ENCODE data around the gene RPL10.
A peak's percentile ranks its signal among the peaks of the same experiment; 100 is the strongest.
"Not testable (repeated sequence)": the region's sequence is repeated elsewhere in the genome, so short reads cannot be mapped to it uniquely, and the experiment has no call there.

Gene RPL10

DNA sequence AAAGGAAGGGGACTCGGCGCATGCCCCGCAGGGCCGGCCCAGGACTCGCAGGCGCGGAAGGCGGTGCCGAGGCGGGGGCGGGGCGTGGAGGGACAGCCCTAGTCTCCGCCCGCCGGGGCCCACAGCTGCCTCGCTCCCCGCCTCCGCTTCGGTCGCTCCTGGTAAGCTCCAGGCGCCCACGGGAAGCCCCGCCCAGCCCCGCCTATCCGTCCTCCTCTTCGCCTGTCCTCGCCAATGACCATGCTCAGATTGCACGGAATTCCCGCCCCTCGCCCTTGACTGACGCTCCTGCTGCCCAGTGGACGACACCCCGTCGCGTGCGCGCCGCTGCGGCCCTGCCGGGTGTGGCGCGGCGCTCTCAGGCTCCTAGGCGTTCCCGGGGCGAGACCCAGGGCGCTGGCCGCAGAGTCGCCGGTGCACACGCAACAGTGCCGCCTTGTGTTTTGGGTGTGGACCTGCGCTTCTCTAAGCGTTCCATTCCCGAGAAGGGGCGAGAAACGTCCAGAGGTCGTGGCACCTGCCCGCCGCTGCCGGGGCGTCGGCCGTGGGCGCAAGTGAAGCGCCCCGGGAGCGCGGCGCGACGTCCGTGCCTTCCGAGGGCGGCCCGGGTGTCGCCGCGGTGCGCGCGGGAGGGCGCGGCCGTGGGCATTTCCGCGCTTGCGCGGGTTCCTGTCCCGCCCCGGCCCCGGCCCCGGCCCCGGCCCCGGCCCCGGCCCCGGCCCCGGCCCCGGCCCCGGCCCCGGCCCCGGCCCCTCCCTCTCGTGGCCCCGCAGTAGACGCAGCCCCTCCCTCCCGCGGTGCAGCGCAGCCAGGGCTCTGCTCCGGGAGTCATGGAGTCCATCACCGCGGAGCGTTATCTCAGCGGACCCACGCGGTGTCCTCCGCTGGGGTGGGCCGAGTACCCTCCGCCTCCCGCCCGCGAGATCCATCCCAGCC is 8.1 kb upstream of the RPL10 start:
- DNase-seq; in situ Hi-C loops (cut with MboI; ENCODE audit: low pct_unique_long_range_greater_than_20kb, low sequenced_read_pairs): not testable (repeated sequence)

DNA sequence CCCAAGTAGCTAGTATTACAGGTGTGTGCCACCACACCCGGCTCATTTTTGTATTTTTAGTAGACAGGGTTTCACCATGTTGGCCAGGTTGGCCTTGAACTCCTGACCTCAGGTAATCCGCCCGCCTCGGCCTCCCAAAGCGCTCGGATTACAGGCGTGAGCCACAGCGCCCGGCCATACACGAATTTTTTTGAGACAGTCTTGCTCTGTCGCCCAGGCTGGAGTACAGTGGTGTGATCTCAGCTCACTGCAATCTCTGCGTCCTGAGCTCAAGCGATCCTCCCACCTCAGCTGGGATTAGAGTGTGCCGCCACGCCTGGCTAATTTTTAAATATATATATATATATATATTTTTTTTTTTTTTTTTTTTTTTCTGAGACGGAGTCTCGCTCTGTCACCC is 1.8 kb upstream of the RPL10 start:
- DNase-seq; in situ Hi-C loops (cut with MboI; ENCODE audit: low pct_unique_long_range_greater_than_20kb, low sequenced_read_pairs): not testable (repeated sequence)

DNA sequence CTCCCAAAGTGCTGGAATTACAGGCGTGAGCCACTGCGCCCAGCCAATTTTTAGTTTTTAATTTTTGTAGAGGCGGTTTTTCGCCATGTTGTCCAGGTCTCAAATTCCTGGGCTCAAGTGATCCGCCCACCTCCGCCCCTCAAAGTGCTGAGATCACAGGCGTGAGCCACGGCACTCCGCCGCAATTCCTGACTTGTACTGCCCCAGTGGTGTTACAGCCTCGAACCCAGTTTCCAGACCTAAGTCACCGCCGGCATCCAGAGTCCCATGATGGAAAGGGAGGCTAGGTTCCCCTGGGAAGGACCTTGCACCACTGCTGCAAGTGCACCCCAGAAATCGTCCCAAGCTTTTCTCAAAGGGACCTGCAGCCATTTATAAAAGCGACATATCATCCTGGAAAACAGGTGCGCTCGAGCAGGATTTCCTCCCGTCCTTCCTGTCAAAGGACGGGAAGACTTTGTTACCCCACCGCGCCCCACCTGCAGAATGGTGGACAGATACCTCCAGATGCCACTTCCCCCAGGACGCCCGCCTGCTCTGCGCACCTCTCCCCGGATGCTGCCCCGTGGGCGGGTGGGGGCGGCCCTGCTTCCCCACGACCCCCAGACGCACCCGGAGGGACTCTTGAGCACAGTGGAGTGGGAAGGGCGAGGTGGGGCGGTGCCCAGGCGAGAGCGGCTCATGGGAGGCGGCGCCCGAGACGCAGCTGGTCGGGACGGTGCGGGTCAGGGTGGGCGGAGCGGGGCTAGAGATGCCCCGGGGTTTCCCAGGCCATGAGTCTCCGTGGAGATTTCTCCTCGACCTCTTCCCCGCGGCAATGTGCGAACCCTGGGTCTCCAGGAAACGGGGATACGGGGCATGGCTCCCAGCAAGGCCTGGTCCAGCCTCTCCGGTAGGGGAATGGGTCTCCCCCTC is 947 bp upstream of the RPL10 start:
- DNase-seq: peak; percentile 81
- in situ Hi-C loops (cut with MboI; ENCODE audit: low pct_unique_long_range_greater_than_20kb, low sequenced_read_pairs): no loop called here

DNA sequence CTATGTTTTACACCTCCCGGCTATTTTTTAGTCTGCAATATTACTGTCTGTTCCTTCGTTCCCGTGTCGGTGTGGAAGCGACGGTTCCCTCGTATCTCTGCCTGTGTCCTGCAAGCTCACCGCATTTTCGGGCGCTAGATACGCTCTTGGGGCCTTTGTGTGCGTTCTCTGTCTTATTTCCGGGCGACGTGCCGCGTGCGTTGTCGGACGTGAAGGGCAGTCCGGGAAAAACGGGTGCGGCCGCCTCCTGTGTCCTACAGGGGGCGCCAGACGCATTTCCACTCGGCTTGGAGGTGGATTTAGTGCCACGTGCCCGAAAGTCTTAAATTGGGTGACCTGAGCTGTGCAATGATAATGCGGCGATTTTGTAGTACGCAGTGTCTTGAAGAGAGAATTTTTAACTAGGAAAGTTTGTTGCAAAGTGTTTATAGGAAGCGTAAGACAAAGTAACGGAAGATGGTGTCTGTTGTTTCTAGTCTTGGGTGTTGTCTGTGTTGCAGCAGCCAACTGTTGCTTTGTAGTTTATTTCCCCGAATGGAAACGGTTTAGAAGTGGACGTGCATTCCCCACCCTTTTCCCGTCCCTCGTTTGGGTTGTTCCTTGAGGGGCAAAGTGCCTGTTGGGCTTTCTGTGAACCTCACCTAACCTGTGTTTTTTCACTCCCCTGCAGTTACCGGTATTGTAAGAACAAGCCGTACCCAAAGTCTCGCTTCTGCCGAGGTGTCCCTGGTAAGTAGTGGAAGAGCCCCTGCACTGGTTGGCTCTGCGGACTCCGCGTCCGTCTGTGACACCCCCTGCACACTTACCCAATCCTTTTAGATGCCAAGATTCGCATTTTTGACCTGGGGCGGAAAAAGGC is 720 bp downstream of the RPL10 start:
- in situ Hi-C loops (cut with MboI; ENCODE audit: low pct_unique_long_range_greater_than_20kb, low sequenced_read_pairs): no loop called here
- DNase-seq: peak; percentile 95

GRCh38 chrX:154399527-154400368 is 1.6 kb downstream of the RPL10 start:
- in situ Hi-C loops (cut with MboI; ENCODE audit: low pct_unique_long_range_greater_than_20kb, low sequenced_read_pairs): no loop called here
- DNase-seq: no peak

- DNase-seq; in situ Hi-C loops (cut with MboI; ENCODE audit: low pct_unique_long_range_greater_than_20kb, low sequenced_read_pairs): not testable (repeated sequence)
Observed at GRCh38 chrX:154400369-154400817, 2.2 kb downstream of the RPL10 start.

DNA sequence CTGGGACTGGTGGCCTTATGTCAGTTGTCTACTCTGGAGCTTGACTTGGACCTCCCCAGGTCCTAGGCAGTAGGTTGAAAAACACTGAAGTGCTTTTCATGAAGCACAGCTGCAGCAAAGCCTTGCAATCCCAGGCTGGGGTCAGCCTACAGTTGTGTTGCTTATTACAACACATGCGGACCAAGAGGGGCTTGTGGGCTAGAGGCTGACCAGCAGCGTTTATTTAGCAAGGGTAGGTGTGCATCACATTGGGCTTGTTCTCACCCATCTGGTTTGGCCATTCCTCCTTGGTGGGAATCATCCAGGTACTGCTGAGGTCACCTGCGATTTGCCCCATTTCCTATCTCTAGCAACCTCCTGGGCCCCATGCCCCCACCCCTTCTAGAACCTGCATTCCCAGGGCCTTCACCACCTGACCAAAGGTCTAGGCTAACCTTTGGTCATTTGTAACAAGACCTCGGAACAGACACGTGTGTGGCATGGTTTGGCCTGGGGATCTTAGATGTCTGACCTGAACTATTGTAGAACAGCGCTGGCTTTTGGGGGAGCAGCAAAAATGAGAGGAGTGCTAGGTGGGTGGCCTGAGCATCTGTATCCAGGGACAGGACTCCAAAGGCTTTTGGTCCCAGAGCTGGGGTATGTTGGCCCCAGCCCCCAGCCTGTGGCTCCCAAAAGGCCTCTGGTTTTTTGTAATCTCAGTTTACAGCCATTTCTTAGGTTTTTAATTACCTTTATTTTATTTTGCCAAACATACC is 3.0 kb downstream of the RPL10 start:
- peak; percentile 66 for DNase-seq
- in situ Hi-C loops (cut with MboI; ENCODE audit: low pct_unique_long_range_greater_than_20kb, low sequenced_read_pairs): no loop called here

GRCh38 chrX:154401918-154402621 is 3.9 kb downstream of the RPL10 start:
- DNase-seq: peak; percentile 67
- in situ Hi-C loops (cut with MboI; ENCODE audit: low pct_unique_long_range_greater_than_20kb, low sequenced_read_pairs): no loop called here

GRCh38 chrX:154402622-154403127 is 4.5 kb downstream of the RPL10 start:
- in situ Hi-C loops (cut with MboI; ENCODE audit: low pct_unique_long_range_greater_than_20kb, low sequenced_read_pairs): no loop called here
- DNase-seq: no peak

- no peak for DNase-seq
- in situ Hi-C loops (cut with MboI; ENCODE audit: low pct_unique_long_range_greater_than_20kb, low sequenced_read_pairs): no loop called here
Observed at GRCh38 chrX:154403192-154403591, 5.0 kb downstream of the RPL10 start.

GRCh38 chrX:154403858-154404257 is 5.7 kb downstream of the RPL10 start:
- no peak for DNase-seq
- in situ Hi-C loops (cut with MboI; ENCODE audit: low pct_unique_long_range_greater_than_20kb, low sequenced_read_pairs): no loop called here

GRCh38 chrX:154404625-154405192 is 6.5 kb downstream of the RPL10 start:
- DNase-seq: no peak
- in situ Hi-C loops (cut with MboI; ENCODE audit: low pct_unique_long_range_greater_than_20kb, low sequenced_read_pairs): no loop called here

GRCh38 chrX:154408659-154409221 is 10.6 kb downstream of the RPL10 start:
- in situ Hi-C loops (cut with MboI; ENCODE audit: low pct_unique_long_range_greater_than_20kb, low sequenced_read_pairs): no loop called here
- DNase-seq: no peak

GRCh38 chrX:154409222-154409871 is 11.2 kb downstream of the RPL10 start, which contains the start of gene DNASE1L1:
Gene DNASE1L1, minus strand, starts transcription at chrX:154409254. Its CDS starts 3,686 bp downstream, at chrX:154405568.
- DNase-seq: peak; percentile 95
- in situ Hi-C loops (cut with MboI; ENCODE audit: low pct_unique_long_range_greater_than_20kb, low sequenced_read_pairs): no loop called here

- in situ Hi-C loops (cut with MboI; ENCODE audit: low pct_unique_long_range_greater_than_20kb, low sequenced_read_pairs): no loop called here
- DNase-seq: peak; percentile 55
Observed at GRCh38 chrX:154411981-154412340, 13.8 kb downstream of the RPL10 start.
